ENCODE measurements around the gene PROS1. TPM values are rescaled to one million over a fixed set of nuclear protein-coding genes. Genes with fewer than 3 reads are reported as not detected.
"Not testable (repeated sequence)": the region's sequence is repeated elsewhere in the genome, so short reads cannot be mapped to it uniquely, and the experiment has no call there.

The PROS1 gene
- total and polyA plus RNA-seq, 2 of the 4 experiments (the other 2 are of a cell fraction) = 1.6 to 2.8 TPM

GRCh38 chr3:93923006-93923405 is 50.7 kb downstream of the PROS1 start:
- H4K8ac ChIP-seq (ENCODE audit: low read depth in 2 of 2, low read length in 2 of 2) = no peak overlapping the region
- no peak overlapping the region for H3K9ac ChIP-seq (ENCODE audit: low read depth, low read length)
- no peak for DNase-seq
- no peak overlapping the region for H3K4ac ChIP-seq (ENCODE audit: low read depth, low read length)
- POLR2A ChIA-PET (ENCODE audit: unreplicated experiment) = no interaction called here
- H2BK15ac ChIP-seq (ENCODE audit: low read depth, low read length) = no peak overlapping the region
- no peak overlapping the region for H3K18ac ChIP-seq (ENCODE audit: low read depth, low read length)
- no peaks in the 10 kb centered on the region for H3K4me1 ChIP-seq (ENCODE audit: control insufficient read depth, insufficient read depth, low read length)
- H3K23ac ChIP-seq (ENCODE audit: low read depth, low read length) = no peak overlapping the region
- H3K27ac ChIP-seq (ENCODE audit: insufficient read depth, low read length) = no peak overlapping the region
- no peak overlapping the region for H2AFZ ChIP-seq (replicated peaks; ENCODE audit: low read length, poor library complexity)
- no peak overlapping the region for H2BK120ac ChIP-seq (ENCODE audit: low read depth, low read length)
- no peak overlapping the region for H2AK9ac ChIP-seq (replicated peaks; ENCODE audit: low read depth, low read length, poor library complexity)
- H3K4me2 ChIP-seq (ENCODE audit: low read depth, low read length) = no peak overlapping the region
- in situ Hi-C loops (cut with MboI; ENCODE audit: low sequenced_read_pairs) = no loop called here
- no peak overlapping the region for H3K14ac ChIP-seq (replicated peaks; ENCODE audit: low read depth, low read length)
- H4K20me1 ChIP-seq (ENCODE audit: insufficient read depth, low read length) = no peaks in the 10 kb centered on the region
- H3K79me1 ChIP-seq (ENCODE audit: low read depth in 1 of 2, low read length in 2 of 2) = no peaks in the 10 kb centered on the region
- H3K9me1 ChIP-seq (ENCODE audit: insufficient read depth, low read length) = no peaks in the 10 kb centered on the region
- H3K9me3 ChIP-seq (ENCODE audit: control insufficient read depth, insufficient read depth, low read length) = no peaks in the 10 kb centered on the region
- H3K36me3 ChIP-seq (ENCODE audit: control insufficient read depth, insufficient read depth, low read length) = no peaks in the 10 kb centered on the region
- TF ChIP-seq POLR2A (IDR thresholded peaks at IDR 0.05; ENCODE audit: low read depth, low read length) (no peak), BHLHE40 (IDR thresholded peaks at IDR 0.05; ENCODE audit: low read depth, low read length) (no peak), CHD1 (IDR thresholded peaks at IDR 0.05; ENCODE audit: low read depth, low read length) (no peak), RAD21 (IDR thresholded peaks at IDR 0.05; ENCODE audit: low read length) (no peak), MAFK (IDR thresholded peaks at IDR 0.05; ENCODE audit: low read depth, low read length) (no peak), RCOR1 (IDR thresholded peaks at IDR 0.05; ENCODE audit: insufficient replicate concordance, low read length) (no peak), NFE2L2 (IDR thresholded peaks at IDR 0.05; ENCODE audit: low read depth, low read length) (no peak)
- BruUV-seq (replicated peaks) = no TSS peak
- ATAC-seq (ENCODE audit: low read depth) = no peak
- CTCF ChIA-PET = no interaction called here
- no peak overlapping the region for H2AK5ac ChIP-seq (ENCODE audit: low read depth, low read length)
- no peak overlapping the region for H2BK20ac ChIP-seq (ENCODE audit: low read depth, low read length)
- no peaks in the 10 kb centered on the region for H3K27me3 ChIP-seq (ENCODE audit: control insufficient read depth, insufficient read depth, low read length)
- no peak overlapping the region for H4K91ac ChIP-seq (ENCODE audit: insufficient read depth, low read depth, low read length)
- no peak overlapping the region for H3K4me3 ChIP-seq (ENCODE audit: insufficient read depth, low read depth, low read length)
- no peak overlapping the region for H3K56ac ChIP-seq (ENCODE audit: extremely low read depth, insufficient read depth, low read length)
- WGBS, 2 experiments (ENCODE audit: extremely low coverage in 2 of 2, insufficient read length in 1 of 2) = no CpG with 5 or more reads among the region's 2 CpGs
- H4K5ac ChIP-seq (ENCODE audit: low read depth, low read length) = no peak overlapping the region
- H2BK5ac ChIP-seq (ENCODE audit: low read depth, low read length, poor library complexity, severe bottlenecking) = no peak overlapping the region
- intact Hi-C loops (cut with micrococcal nuclease) = no loop called here
- dilution Hi-C loops (cut with HindIII; ENCODE audit: low sequenced_read_pairs, unreplicated experiment) = no loop called here

DNA sequence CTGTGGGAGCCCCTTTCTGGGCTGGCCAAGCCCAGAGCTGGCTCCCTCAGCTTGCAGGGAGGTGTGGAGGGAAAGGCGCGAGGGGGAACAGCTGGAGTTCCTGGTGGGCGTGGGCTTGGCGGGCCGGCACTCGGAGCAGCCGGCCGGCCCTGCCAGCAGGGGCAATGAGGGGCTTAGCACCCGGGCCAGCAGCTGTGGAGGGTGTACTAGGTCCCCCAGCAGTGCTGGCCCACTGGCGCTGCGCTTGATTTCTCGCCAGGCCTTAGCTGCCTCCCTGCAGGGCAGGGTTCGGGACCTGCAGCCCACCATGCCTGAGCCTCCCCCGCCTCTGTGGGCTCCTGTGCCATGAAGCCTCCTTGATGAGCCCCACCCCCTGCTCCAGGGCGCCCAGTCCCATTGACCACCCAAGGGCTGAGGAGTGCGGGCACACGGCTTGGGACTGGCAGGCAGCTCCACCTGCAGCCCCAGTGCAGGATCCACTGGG is 56.1 kb downstream of the PROS1 start:
- H4K8ac ChIP-seq (ENCODE audit: low read depth in 2 of 2, low read length in 2 of 2); H3K14ac ChIP-seq (replicated peaks; ENCODE audit: low read depth, low read length); H2AK5ac ChIP-seq (ENCODE audit: low read depth, low read length); dilution Hi-C loops (cut with HindIII; ENCODE audit: low sequenced_read_pairs, unreplicated experiment); H3K9me3 ChIP-seq (ENCODE audit: control insufficient read depth, insufficient read depth, low read length); H3K4me2 ChIP-seq (ENCODE audit: low read depth, low read length); H3K9me1 ChIP-seq (ENCODE audit: insufficient read depth, low read length); H3K27me3 ChIP-seq (ENCODE audit: control insufficient read depth, insufficient read depth, low read length); H3K36me3 ChIP-seq (ENCODE audit: control insufficient read depth, insufficient read depth, low read length); DNase-seq; H3K56ac ChIP-seq (ENCODE audit: extremely low read depth, insufficient read depth, low read length); H3K79me1 ChIP-seq (ENCODE audit: low read depth in 1 of 2, low read length in 2 of 2); H2AK9ac ChIP-seq (replicated peaks; ENCODE audit: low read depth, low read length, poor library complexity); H2BK120ac ChIP-seq (ENCODE audit: low read depth, low read length); H3K4me1 ChIP-seq (ENCODE audit: control insufficient read depth, insufficient read depth, low read length); H4K91ac ChIP-seq (ENCODE audit: insufficient read depth, low read depth, low read length); H2BK15ac ChIP-seq (ENCODE audit: low read depth, low read length); H2AFZ ChIP-seq (replicated peaks; ENCODE audit: low read length, poor library complexity); H3K18ac ChIP-seq (ENCODE audit: low read depth, low read length); H2BK20ac ChIP-seq (ENCODE audit: low read depth, low read length); H3K9ac ChIP-seq (ENCODE audit: low read depth, low read length); CTCF ChIA-PET; POLR2A ChIA-PET (ENCODE audit: unreplicated experiment); H3K23ac ChIP-seq (ENCODE audit: low read depth, low read length); H4K5ac ChIP-seq (ENCODE audit: low read depth, low read length); H3K27ac ChIP-seq (ENCODE audit: insufficient read depth, low read length); H3K4ac ChIP-seq (ENCODE audit: low read depth, low read length); H4K20me1 ChIP-seq (ENCODE audit: insufficient read depth, low read length); BruUV-seq (replicated peaks); H2BK5ac ChIP-seq (ENCODE audit: low read depth, low read length, poor library complexity, severe bottlenecking); ATAC-seq (ENCODE audit: low read depth); intact Hi-C loops (cut with micrococcal nuclease); in situ Hi-C loops (cut with MboI; ENCODE audit: low sequenced_read_pairs); H3K4me3 ChIP-seq (ENCODE audit: insufficient read depth, low read depth, low read length): not testable (repeated sequence)
- WGBS, 2 experiments (ENCODE audit: extremely low coverage in 2 of 2, insufficient read length in 1 of 2) = 84% methylated on average over 6 of the region's 17 CpGs; no CpG with 5 or more reads in 1 of the 2 experiments

Data from IMR-90 (cell line).